Left renal pelvis (tissue), 4 donors: Measurements from ENCODE around the gene STAG3. TPM values are rescaled to one million over a fixed set of nuclear protein-coding genes. Genes with fewer than 3 reads are reported as not detected.
"Not testable (repeated sequence)": the region's sequence is repeated elsewhere in the genome, so short reads cannot be mapped to it uniquely, and the experiment has no call there.

ENCODE experiments used
- DNase-seq, 4 donors: peaks; one replicate each; pipeline ENCODE4 v3.0.0-alpha.2; 2013; ENCODE audit warnings: low read depth in 4 of 4, low spot score in 3 of 4
- polyA plus RNA-seq, 4 donors: library from polyadenylated mRNA; unstranded; fragments of 120-200 nt; gene quantifications; one replicate each; pipeline ENCODE4 v1.2.1, GENCODE V29; 2013; ENCODE audit not compliant: insufficient read length in 4 of 4

The STAG3 gene
- polyA plus RNA-seq, 4 donors = 11.3 to 31.0 (median 17.0) TPM

GRCh38 chr7:100234660-100235317 is 57.1 kb downstream of the STAG3 start:
- DNase-seq = not testable (repeated sequence)

GRCh38 chr7:100239975-100240374 is 62.3 kb downstream of the STAG3 start:
- not testable (repeated sequence) for DNase-seq

- DNase-seq = not testable (repeated sequence)
Measured at GRCh38 chr7:100243385-100243784, 65.7 kb downstream of the STAG3 start.

DNA sequence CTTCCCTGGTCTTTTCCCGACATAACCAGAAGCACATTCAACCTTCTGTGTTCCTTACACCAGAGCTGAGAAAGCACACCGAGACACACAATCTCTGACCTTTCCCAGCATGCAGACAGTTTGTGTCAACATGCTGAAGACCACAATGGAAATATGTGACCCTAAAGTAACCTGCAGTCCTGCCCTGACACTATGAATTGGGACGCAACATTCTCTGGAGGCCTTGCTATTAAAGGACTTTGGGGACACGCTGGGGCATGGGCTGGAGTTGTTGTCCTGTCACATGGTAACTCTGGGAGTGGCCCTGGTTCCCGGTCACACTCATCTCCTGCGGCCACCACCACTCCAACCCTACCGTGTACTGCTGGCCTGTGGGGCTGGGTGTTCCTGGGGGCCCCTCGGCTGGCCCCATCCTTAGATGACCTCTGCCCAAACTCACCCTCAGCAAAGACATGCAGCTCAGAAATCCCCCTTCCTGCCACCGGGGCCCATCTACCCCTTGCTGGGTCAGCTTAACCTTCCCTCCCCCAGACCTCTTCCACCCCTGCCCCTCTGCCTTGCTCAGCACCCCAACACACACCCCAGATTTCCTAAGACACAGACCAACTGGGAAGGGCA is 67.4 kb downstream of the STAG3 start:
- DNase-seq = not testable (repeated sequence)

DNA sequence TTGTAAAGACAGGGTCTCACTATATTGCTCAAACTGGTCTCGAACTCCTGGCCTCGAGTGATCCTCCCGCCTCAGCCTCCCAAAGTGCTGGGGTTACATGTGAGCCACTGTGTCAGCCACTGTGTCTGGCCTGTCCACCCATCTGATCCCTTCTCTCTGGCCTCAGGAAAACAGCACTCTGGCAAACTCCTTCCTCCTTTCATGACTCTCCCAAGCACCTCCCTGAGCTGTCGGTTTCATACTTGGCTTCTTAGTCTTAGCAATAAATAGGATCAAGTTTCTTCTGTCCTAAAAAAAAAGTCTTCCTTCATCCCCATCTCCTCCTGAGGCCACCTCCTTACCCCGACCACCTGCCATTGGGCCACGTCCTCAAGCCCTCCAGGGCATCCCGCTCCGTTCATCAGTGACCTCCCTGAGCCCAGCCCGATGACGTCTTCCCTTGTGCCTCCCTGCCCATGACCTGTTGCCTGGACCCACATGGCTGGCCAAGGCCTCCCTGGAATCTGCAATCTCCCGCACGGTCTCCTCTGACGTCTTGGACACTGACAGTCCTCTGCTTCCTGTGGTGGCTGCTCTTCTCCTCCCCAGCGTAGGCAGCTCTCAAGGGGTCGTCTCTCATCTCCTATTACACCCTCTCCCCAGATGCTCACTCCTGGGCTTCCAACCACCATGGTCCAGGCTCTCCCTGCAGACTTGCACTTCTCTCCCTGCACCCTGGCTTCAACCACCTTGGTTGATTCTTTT is 68.6 kb downstream of the STAG3 start:
- not testable (repeated sequence) for DNase-seq

DNA sequence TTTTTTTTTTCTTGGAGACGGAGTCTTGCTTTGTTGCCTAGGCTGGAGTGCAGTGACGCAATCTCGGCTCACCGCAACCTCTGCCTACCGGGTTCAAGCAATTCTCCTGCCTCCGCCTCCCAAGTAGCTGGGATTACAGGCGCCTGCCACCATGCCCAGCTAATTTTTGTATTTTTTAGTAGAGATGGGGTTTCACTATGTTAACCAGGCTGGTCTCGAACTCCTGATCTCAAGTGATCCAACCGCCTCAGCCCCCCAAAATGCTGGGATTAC is 69.1 kb downstream of the STAG3 start:
- DNase-seq = not testable (repeated sequence)

DNA sequence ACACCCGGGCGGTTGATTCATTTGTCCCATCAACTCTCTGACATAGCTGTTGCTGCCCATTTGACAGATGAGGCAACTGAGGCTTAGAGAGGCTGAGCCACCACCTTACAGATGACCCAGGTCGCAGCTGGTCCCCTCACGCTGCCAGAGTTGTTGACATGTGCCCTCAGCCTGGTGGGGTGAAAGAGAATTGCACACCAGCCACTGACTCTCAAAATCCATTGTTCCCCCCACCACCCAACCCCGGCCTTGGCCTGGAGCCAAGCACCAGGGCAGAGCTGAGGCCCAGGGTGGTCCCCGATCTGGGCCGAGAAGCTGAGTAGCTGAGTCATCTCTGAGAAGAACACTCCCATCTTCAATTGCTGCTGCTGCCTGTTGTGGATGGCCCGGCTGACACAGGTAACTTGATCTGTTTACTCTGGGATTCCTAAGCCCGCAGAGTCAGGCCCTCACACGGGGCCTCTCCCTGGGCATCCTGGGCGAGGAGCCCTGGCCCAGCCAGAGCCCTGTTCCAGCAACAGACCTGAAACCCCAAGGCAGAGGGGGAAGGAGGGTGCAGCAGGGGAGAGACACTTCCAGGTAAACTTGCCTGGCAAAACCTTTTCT is 69.5 kb downstream of the STAG3 start:
- no peak for DNase-seq

DNA sequence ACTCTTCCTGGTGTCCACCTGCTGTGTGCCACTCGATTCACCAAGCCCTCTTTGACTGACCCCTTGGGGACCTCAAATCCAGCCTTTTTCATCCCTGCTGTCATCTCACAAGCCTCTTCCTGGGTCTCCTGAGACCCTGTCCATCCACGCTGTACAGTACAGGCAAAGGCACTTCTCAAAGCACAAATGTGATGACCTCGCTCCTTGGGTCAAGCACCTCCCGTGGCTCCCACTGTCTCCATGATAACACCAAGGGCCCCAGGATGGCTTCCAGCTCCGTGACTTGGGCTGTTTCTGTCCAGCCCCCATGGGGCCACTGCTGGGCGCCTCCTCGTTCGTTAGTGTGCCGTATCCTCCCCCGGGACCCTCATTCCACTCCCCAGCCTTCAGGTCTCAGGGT is 70.8 kb downstream of the STAG3 start:
- no peak for DNase-seq

GRCh38 chr7:100257017-100257416 is 79.3 kb downstream of the STAG3 start:
- DNase-seq = no peak

- not testable (repeated sequence) for DNase-seq
Measured at GRCh38 chr7:100259984-100260383, 82.3 kb downstream of the STAG3 start.

DNA sequence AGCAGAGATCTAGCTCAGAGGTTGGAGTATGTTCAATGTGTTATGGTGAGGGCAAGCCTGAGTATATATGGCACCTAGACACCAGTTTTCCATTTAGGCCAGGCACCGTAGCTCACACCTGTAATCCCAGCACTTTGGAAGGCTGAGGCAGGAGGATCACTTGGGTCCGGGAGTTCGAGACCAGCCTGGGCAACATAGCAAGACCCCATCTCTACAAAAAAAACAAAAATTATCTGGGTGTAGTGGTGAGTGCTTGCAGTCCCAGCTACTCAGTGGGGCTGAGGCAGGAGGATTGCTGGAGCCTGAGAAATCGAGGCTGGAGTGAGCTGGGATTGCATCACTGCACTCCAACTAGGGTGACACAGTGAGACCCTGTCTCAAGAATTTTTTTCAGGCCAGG is 85.2 kb downstream of the STAG3 start:
- DNase-seq = not testable (repeated sequence)

Other genes with a start within 250 kb of the STAG3 start
- 1 to 10 TPM in 3 of 4 donors, under 1 TPM in 1; 0.87 to 1.5 (median 1.2) TPM for gene GJC3, start 248.3 kb upstream of the STAG3 start, polyA plus RNA-seq
- 10 to 100 TPM in 3 of 4 donors, 1 to 10 TPM in 1; 2.5 to 62.9 (median 43.6) TPM for gene AZGP1, start 201.9 kb upstream of the STAG3 start, polyA plus RNA-seq
- 10 to 100 TPM; 47.5 to 62.2 (median 58.1) TPM for gene ZKSCAN1, start 162.3 kb upstream of the STAG3 start, polyA plus RNA-seq
- 10 to 100 TPM; 18.1 to 22.8 (median 20.9) TPM for gene ZSCAN21, start 128.1 kb upstream of the STAG3 start, polyA plus RNA-seq
- 10 to 100 TPM; 35.6 to 57.3 (median 54.5) TPM for gene ZNF3, start 96.2 kb upstream of the STAG3 start, polyA plus RNA-seq
- gene COPS6, start 88.9 kb upstream of the STAG3 start, polyA plus RNA-seq = 100 to 1,000 TPM; 103 to 137 (median 126) TPM
- 100 to 1,000 TPM in 3 of 4 donors, 10 to 100 TPM in 1; 94.6 to 165 (median 144) TPM for gene MCM7, start 76.5 kb upstream of the STAG3 start, polyA plus RNA-seq
- 10 to 100 TPM; 26.1 to 39.2 (median 29.8) TPM for gene AP4M1, start 76.3 kb upstream of the STAG3 start, polyA plus RNA-seq
- 10 to 100 TPM; 46.3 to 69.7 (median 59.6) TPM for gene TAF6, start 58.6 kb upstream of the STAG3 start, polyA plus RNA-seq
- gene CNPY4, start 58.3 kb upstream of the STAG3 start, polyA plus RNA-seq = 10 to 100 TPM; 40.7 to 90.5 (median 45.0) TPM
- gene MBLAC1, start 51.0 kb upstream of the STAG3 start, polyA plus RNA-seq = 1 to 10 TPM in 3 of 4 donors, under 1 TPM in 1; 0.99 to 2.3 (median 1.6) TPM
- 100 to 1,000 TPM in 1 of 4 donors, 10 to 100 TPM in 3; 79.5 to 129 (median 92.6) TPM for gene LAMTOR4, start 29.0 kb upstream of the STAG3 start, polyA plus RNA-seq
- 10 to 100 TPM; 14.4 to 32.2 (median 19.1) TPM for gene TRAPPC14, start 19.2 kb upstream of the STAG3 start, polyA plus RNA-seq
- 10 to 100 TPM in 1 of 4 donors, 1 to 10 TPM in 3; 5.8 to 14.2 (median 8.1) TPM for gene GAL3ST4, start 9.3 kb upstream of the STAG3 start, polyA plus RNA-seq
- 10 to 100 TPM in 1 of 4 donors, 1 to 10 TPM in 3; 6.4 to 18.3 (median 8.8) TPM for gene GPC2, start 537 bp upstream of the STAG3 start, polyA plus RNA-seq
- 1 to 10 TPM; 3.5 to 8.5 (median 5.2) TPM for gene PVRIG, start 42.0 kb downstream of the STAG3 start, polyA plus RNA-seq
- gene SPDYE3, start 129.8 kb downstream of the STAG3 start, polyA plus RNA-seq = 1 to 10 TPM; 5.0 to 8.9 (median 6.8) TPM
- gene PILRB, start 180.2 kb downstream of the STAG3 start, polyA plus RNA-seq = 10 to 100 TPM; 21.5 to 61.4 (median 32.0) TPM
- 1 to 10 TPM; 4.1 to 6.9 (median 4.9) TPM for gene PILRA, start 195.6 kb downstream of the STAG3 start, polyA plus RNA-seq